ENCODE results near the gene CLIC1. TPM values are rescaled to one million over a fixed set of nuclear protein-coding genes. Genes with fewer than 3 reads are reported as not detected.

The CLIC1 gene
- total RNA-seq, 2 experiments from 2014 or later: 357 to 438 TPM

DNA sequence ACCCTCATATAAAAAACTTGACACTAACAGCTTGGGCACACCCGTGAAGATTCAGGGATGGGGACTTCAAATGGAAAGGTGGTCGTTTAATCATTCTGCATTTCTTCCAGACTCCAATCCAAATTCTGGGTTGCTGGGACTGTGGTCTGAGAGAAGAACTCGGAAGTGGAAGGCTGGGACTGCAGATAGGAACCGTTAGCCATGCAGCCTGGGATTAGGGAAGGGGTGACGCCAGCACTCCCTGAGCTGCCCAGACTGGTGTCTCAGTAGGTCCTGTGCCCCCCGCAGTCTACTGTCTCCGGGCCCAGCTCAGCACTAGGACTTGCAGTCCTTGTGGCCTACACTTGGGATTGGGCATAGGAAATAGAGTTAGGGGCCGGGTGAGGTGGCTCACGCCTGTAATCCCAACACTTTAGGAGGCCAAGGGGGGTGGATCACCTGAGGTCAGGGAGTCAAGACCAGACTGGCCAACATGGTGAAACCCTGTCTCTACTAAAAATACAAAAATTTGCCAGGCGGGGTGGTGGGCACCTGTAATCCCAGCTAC is 511 bp upstream of the CLIC1 start:
- POLR2A ChIA-PET: interaction anchor here (0.5 to 1.3 kb wide), 8 partner anchors 11 to 1794 kb away, joined by 3 to 7 read pairs (median 3); partner anchors contain the start of genes ABHD16A, BAG6 and GPANK1
- H3K4me1 Mint-ChIP-seq: peaks cover 62% of the 10 kb centered on the region
- DNase-seq (peak; percentile 19), ATAC-seq (no peak)
- peak overlapping the region; percentile 96 for H3K4me3 Mint-ChIP-seq
- H3K9me3 Mint-ChIP-seq (ENCODE audit: low read depth): no peaks in the 10 kb centered on the region
- H3K27me3 Mint-ChIP-seq: no peaks in the 10 kb centered on the region
- intact Hi-C loops (cut with DNase I, micrococcal nuclease): loop anchor here (1.0 to 10.0 kb wide), 8 partner anchors 34 to 1468 kb away; partner anchors contain the start of genes ABHD16A (in 1 of the 2), AGPAT1 (in 1 of the 2), BAG6 (in 1 of the 2) and HSD17B8 (in 1 of the 2)
- peaks cover 55% of the 10 kb centered on the region for H3K36me3 Mint-ChIP-seq (ENCODE audit: low read depth)
- peak overlapping the region; percentile 89 for H3K27ac Mint-ChIP-seq
- CTCF ChIA-PET: interaction anchor here (0.6 to 3.3 kb wide), 6 partner anchors 54 to 437 kb away, joined by 3 to 15 read pairs (median 6); partner anchors contain the start of gene NFKBIL1

DNA sequence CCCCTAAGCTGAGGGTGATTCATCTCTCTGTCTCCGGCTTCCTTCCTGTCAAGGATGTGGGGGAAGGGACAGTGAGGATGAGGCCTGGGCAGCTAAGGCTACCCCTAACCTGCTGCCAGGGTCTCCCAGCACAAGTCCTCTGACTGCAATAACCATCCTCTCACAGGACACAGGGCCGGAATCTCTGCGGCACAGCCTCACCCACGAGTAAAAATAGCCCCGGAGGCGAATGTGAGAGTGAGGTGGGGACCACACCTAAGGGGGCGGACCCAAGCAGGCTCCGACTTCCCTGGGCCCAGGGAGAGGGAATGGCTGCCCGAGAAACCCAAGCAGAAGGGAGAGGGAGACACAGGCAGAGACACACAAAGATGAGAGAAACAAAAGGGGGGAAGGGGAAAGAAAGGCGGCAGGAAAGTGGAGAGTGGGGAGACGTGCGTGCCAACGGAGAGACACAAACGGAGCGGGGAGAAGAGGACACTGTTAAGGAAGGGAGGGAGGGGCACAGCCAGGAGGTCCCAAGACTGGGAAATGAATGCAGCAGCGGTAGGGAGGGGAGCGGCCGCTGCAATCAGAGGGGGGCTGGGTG is 1.4 kb downstream of the CLIC1 start:
- Mint-ChIP-seq H3K27ac (peak overlapping the region; percentile 89), H3K9me3 (ENCODE audit: low read depth) (no peaks in the 10 kb centered on the region), H3K4me3 (peak overlapping the region; percentile 96), H3K36me3 (ENCODE audit: low read depth) (peaks cover 49% of the 10 kb centered on the region), H3K27me3 (no peaks in the 10 kb centered on the region), H3K4me1 (peaks cover 60% of the 10 kb centered on the region)
- peak; percentile 39 for ATAC-seq
- peak; percentile 72 for DNase-seq
- ChIA-PET POLR2A (interaction anchor here (0.7 kb wide), 1 partner anchor 38 kb away, joined by 3 read pairs; no protein-coding TSS in a partner anchor), CTCF (interaction anchor here (1.1 to 2.2 kb wide), 6 partner anchors 40 to 187 kb away, joined by 3 to 6 read pairs (median 4); partner anchors contain the start of gene NFKBIL1)
- intact Hi-C loops (cut with DNase I, micrococcal nuclease): loop anchor here (5.0 to 10.0 kb wide), 4 partner anchors 37 to 1470 kb away; partner anchors contain the start of genes AGPAT1 (in 1 of the 2), HSD17B8 (in 1 of the 2), RING1 (in 1 of the 2) and RNF5 (in 1 of the 2)

DNA sequence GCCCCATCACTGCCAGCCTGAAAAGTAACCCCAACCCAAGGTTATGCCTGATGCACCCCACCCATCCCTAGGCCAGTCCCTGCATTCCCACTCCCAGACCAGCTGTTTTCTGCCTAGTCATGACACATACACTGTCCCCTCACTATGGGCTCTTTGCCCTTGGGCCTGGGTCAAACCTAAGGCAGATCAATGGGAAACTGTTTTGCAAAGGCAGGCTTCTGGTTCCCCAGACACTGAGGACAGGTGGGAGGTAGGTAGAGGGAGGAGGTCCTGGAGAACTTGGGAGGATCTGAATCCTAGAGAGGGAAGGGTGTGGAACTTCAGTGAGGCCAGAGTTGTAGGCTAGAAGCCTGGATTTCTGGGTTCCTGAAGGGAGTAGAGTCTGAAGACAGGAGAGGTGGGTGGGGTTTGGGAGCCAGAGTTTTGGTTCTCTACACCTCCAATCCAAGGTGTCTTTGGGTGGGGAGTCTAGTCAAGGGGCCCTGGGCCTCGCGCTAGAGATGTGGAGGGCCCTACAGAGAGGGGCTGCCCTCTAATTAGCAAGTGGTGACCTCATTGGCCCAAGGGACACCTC is 2.0 kb downstream of the CLIC1 start:
- DNase-seq: no peak
- H3K4me1 Mint-ChIP-seq: peaks cover 60% of the 10 kb centered on the region
- peaks cover 49% of the 10 kb centered on the region for H3K36me3 Mint-ChIP-seq (ENCODE audit: low read depth)
- no peak for ATAC-seq
- H3K9me3 Mint-ChIP-seq (ENCODE audit: low read depth): no peaks in the 10 kb centered on the region
- intact Hi-C loops (cut with DNase I, micrococcal nuclease): loop anchor here in 1 of 2 experiments (10.0 kb wide), 1 partner anchor 1470 kb away; the partner anchor contains the start of genes HSD17B8, RING1, RXRB and SLC39A7
- H3K27ac Mint-ChIP-seq: peak overlapping the region; percentile 89
- ChIA-PET CTCF (interaction anchor here (0.5 to 1.4 kb wide), 2 partner anchors 41 to 111 kb away, joined by 4 read pairs; no protein-coding TSS in a partner anchor), POLR2A (no interaction called here)
- peak overlapping the region; percentile 96 for H3K4me3 Mint-ChIP-seq
- no peaks in the 10 kb centered on the region for H3K27me3 Mint-ChIP-seq

DNA sequence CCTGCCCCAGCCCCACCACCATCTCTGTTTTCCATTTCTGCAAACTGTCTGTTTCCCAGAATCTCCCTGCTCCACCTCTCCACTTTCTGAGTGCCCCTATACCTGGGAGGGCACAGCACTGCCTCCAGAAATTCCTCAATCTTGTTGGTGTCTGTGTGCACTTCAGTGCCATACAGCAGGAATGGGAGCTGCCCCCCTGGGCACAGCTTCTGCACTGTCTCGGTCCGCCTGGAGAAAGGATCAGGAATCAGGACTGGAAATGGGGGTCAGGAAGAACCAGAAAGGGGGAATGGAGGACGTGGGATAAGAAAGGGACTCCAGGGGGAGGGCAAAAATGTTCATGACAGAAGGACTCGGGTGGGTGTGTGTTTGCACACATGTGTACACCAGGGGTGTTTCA is 2.6 kb downstream of the CLIC1 start:
- H3K36me3 Mint-ChIP-seq (ENCODE audit: low read depth): peaks cover 49% of the 10 kb centered on the region
- ATAC-seq (no peak), DNase-seq (no peak)
- peak overlapping the region; percentile 96 for H3K4me3 Mint-ChIP-seq
- H3K27ac Mint-ChIP-seq: peak overlapping the region; percentile 89
- peaks cover 60% of the 10 kb centered on the region for H3K4me1 Mint-ChIP-seq
- intact Hi-C loops (cut with DNase I, micrococcal nuclease): loop anchor here in 1 of 2 experiments (10.0 kb wide), 1 partner anchor 1471 kb away; the partner anchor contains the start of genes HSD17B8, RING1, RXRB and SLC39A7
- ChIA-PET POLR2A (interaction anchor here (0.6 kb wide), 1 partner anchor 29 kb away, joined by 3 read pairs; no protein-coding TSS in a partner anchor), CTCF (interaction anchor here (0.5 kb wide), 1 partner anchor 111 kb away, joined by 4 read pairs; no protein-coding TSS in a partner anchor)
- H3K9me3 Mint-ChIP-seq (ENCODE audit: low read depth): no peaks in the 10 kb centered on the region
- H3K27me3 Mint-ChIP-seq: no peaks in the 10 kb centered on the region

DNA sequence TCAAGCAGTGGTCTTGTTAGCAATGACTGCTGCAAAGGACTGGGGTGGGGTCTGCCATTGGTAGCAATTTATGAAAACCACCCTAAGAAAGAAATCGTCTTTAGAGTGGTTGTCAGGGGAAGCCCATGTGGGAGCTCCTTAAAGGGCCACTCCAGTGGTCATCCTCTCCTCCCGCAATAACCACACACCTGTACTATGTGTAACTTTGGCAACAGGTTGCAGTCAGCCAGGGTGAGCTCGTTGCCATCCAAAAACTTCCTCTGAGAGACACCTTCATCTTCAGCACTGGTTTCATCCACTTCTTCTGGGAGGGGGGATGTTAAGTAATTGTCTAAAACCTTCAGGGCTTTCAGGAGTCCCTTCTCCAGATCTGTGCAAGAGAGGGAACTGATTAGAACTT is 4.3 kb downstream of the CLIC1 start:
- Mint-ChIP-seq H3K4me1 (peaks cover 58% of the 10 kb centered on the region), H3K4me3 (no peak overlapping the region), H3K27ac (no peak overlapping the region), H3K27me3 (no peaks in the 10 kb centered on the region), H3K36me3 (ENCODE audit: low read depth) (peaks cover 49% of the 10 kb centered on the region), H3K9me3 (ENCODE audit: low read depth) (no peaks in the 10 kb centered on the region)
- ATAC-seq (no peak), DNase-seq (no peak)
- ChIA-PET CTCF (interaction anchor here (0.6 to 2.3 kb wide), 6 partner anchors 8 to 675 kb away, joined by 3 to 6 read pairs (median 3); partner anchors contain the start of genes DDX39B, MPIG6B and MSH5), POLR2A (interaction anchor here (1.2 kb wide), 1 partner anchor 69 kb away, joined by 3 read pairs; no protein-coding TSS in a partner anchor)
- intact Hi-C loops (cut with DNase I, micrococcal nuclease): loop anchor here in 1 of 2 experiments (10.0 kb wide), 1 partner anchor 1473 kb away; the partner anchor contains the start of genes HSD17B8, RING1, RXRB and SLC39A7

DNA sequence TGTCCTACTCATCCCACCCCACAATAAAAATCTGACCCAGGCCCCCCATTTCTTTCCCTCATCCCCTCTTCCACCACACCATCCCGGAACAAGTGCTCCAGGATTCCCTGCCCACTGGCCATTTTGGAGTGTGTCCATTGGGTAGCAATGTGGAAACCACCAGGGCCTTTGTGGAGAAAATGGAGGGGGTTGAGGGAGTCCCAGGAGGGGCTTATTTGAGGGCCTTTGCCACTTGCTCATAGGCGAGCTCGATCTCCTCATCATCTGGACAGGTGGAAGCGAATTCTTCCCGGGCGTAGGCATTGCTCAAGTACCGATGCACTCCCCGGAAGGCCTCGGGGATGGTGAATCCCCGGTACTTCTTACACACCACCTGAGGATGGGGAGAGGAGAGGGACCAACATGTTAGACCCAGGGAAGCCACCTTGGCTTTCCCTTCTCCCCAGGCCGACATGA is 5.7 kb downstream of the CLIC1 start:
- ATAC-seq (no peak), DNase-seq (no peak)
- H3K4me3 Mint-ChIP-seq: peak overlapping the region; percentile 69
- H3K27ac Mint-ChIP-seq: no peak overlapping the region
- CTCF ChIA-PET: interaction anchor here (0.6 to 2.3 kb wide), 11 partner anchors 7 to 132 kb away, joined by 3 to 6 read pairs (median 3); partner anchors contain the start of gene MSH5
- H3K9me3 Mint-ChIP-seq (ENCODE audit: low read depth): no peaks in the 10 kb centered on the region
- POLR2A ChIA-PET: no interaction called here
- intact Hi-C loops (cut with DNase I, micrococcal nuclease): loop anchor here in 1 of 2 experiments (10.0 kb wide), 1 partner anchor 1474 kb away; the partner anchor contains the start of genes HSD17B8, RING1, RXRB and SLC39A7
- H3K27me3 Mint-ChIP-seq: no peaks in the 10 kb centered on the region
- H3K4me1 Mint-ChIP-seq: peaks cover 65% of the 10 kb centered on the region
- peaks cover 48% of the 10 kb centered on the region for H3K36me3 Mint-ChIP-seq (ENCODE audit: low read depth)

DNA sequence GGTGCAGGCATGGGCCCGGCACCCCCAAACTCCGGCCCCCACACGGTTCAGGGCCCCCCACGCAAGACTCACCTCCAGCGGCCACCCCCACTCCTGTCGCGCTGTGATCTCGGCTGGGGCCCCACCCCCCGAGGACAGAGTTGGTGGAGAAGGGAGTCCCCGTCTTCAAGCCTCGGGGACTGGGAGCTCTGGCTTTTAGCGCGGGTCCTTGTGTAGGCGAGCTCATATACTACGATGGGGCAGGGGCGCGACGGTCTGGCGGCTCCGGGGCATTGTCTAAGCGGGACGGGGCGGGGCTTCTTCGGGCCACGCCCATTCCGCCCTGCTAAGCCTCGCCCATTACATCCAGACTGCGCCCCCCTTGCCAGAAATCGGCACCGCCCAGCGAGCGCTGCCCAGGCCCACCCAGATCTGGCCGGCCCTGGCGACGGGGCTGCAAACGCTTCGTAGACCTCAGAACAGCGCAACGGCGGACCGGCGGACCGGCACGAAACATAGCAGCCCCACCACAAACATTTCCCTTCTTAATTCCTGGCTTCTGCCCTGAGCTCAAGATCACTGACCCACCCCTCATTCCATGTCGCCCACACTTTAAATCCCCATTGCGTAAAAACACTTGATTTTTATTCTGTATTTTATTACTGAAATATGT is 6.2 kb downstream of the CLIC1 start:
- Mint-ChIP-seq H3K4me3 (peak overlapping the region; percentile 69), H3K36me3 (ENCODE audit: low read depth) (peaks cover 43% of the 10 kb centered on the region), H3K9me3 (ENCODE audit: low read depth) (no peaks in the 10 kb centered on the region), H3K27me3 (no peaks in the 10 kb centered on the region), H3K27ac (no peak overlapping the region), H3K4me1 (peaks cover 68% of the 10 kb centered on the region)
- ChIA-PET CTCF (interaction anchor here (0.6 to 2.3 kb wide), 21 partner anchors 8 to 359 kb away, joined by 3 to 8 read pairs (median 3); partner anchors contain the start of genes ABHD16A, MSH5 and NEU1), POLR2A (interaction anchor here (0.6 kb wide), 1 partner anchor 66 kb away, joined by 3 read pairs; no protein-coding TSS in a partner anchor)
- intact Hi-C loops (cut with DNase I, micrococcal nuclease): loop anchor here (1.0 to 10.0 kb wide), 7 partner anchors 8 to 1475 kb away; partner anchors contain the start of genes HSPA1B (in 2 of the 2), ABHD16A (in 1 of the 2), HSD17B8 (in 1 of the 2) and LY6G5C (in 1 of the 2)
- ATAC-seq: peak; percentile 40
- DNase-seq: peak; percentile 75

DNA sequence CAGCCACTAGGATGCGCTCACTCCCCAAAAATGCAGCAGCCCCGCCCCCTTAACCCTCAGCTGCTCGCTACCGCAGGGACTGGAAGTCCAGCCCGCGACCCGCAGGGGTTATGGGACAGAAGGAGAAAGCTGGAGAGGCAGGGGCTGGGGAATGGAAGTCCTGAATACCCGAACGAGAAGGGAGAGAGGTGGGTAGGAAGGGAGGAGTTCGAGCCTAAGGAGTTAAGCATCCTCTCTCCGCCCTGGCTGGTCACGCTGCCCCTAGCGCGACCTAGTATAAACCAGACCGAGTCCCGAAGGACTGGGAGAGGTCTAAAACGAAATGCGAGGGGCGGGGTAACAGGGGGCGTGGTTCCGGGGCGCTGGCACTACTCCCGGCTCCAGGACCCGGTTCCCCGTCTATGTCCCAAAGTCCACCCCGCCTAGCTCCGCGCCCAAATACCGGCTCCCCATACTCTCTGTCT is 6.8 kb downstream of the CLIC1 start:
- peak; percentile 86 for DNase-seq
- POLR2A ChIA-PET: no interaction called here
- ATAC-seq: peak; percentile 59
- intact Hi-C loops (cut with DNase I, micrococcal nuclease): loop anchor here (1.0 to 2.0 kb wide), 6 partner anchors 9 to 98 kb away; partner anchors contain the start of genes HSPA1B (in 2 of the 2), ABHD16A (in 1 of the 2), LY6G5C (in 1 of the 2) and VARS1 (in 1 of the 2)
- peaks cover 65% of the 10 kb centered on the region for H3K4me1 Mint-ChIP-seq
- no peaks in the 10 kb centered on the region for H3K27me3 Mint-ChIP-seq
- H3K9me3 Mint-ChIP-seq (ENCODE audit: low read depth): no peaks in the 10 kb centered on the region
- peak overlapping the region; percentile 69 for H3K4me3 Mint-ChIP-seq
- H3K27ac Mint-ChIP-seq: peak overlapping the region; percentile 5
- peaks cover 38% of the 10 kb centered on the region for H3K36me3 Mint-ChIP-seq (ENCODE audit: low read depth)
- CTCF ChIA-PET: interaction anchor here (0.6 to 1.9 kb wide), 17 partner anchors 9 to 360 kb away, joined by 3 to 8 read pairs (median 3); partner anchors contain the start of genes ABHD16A, MSH5 and NEU1

DNA sequence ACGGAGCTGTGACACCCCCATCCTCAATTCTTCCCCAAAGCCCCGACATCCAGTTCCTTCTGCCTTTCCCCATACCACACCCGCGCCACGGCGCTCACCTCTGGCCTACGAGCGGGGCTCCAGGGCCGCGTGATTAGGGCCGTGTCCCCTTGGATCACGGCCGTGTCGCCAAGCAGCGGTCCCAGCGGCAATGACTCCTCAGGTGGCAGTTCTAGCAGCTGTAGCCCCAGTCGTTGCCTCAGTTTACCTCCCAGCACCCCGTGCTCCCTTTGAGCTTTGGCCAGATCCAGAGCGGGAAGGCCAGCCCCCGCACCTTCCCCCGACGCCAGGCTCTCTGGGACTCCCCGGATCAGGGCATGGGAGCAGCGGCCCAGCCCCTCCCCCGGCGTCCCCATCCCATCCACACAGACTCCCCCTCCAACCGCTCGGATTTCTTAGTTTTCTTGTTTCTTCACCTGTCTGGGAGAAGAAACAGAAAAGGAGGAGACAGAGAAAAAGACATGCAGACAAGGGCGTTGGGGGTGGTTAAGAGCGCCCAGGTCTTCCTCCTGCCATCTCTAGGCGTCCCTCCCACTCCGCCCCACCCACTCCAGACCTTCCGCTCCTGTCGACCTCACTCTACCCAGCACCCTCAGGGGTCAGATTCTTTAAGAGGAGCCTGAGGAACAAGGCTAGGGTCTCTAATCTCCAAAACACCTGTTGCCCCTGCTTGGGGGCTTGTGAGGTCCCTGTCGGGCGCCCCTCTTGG is 7.4 kb downstream of the CLIC1 start, which contains the start of gene DDAH2:
Gene DDAH2, minus strand, starts transcription at position 533 of the 748 bp plus-strand sequence. Its CDS starts 138 bp downstream, at position 395.
- peak within 1 kb of the TSS; percentile 69 for H3K4me3 Mint-ChIP-seq
- DNase-seq: no peak
- intact Hi-C loops (cut with DNase I, micrococcal nuclease): loop anchor here (1.0 to 2.0 kb wide), 6 partner anchors 9 to 98 kb away; partner anchors contain the start of genes HSPA1B (in 2 of the 2), ABHD16A (in 1 of the 2), LY6G5C (in 1 of the 2) and VARS1 (in 1 of the 2)
- ChIA-PET CTCF (interaction anchor here (0.6 to 1.9 kb wide), 12 partner anchors 9 to 231 kb away, joined by 3 to 8 read pairs (median 4); partner anchors contain the start of genes ABHD16A, MSH5 and NEU1), POLR2A (no interaction called here)
- H3K27me3 Mint-ChIP-seq: no peaks in the 10 kb centered on the region
- peak; percentile 14 for ATAC-seq
- no peaks in the 10 kb centered on the region for H3K9me3 Mint-ChIP-seq (ENCODE audit: low read depth)
- H3K4me1 Mint-ChIP-seq: peaks cover 59% of the 10 kb centered on the region
- H3K36me3 Mint-ChIP-seq (ENCODE audit: low read depth): peaks cover 32% of the 10 kb centered on the region
- H3K27ac Mint-ChIP-seq: peak within 1 kb of the TSS; percentile 5
